Sciatic nerve (tissue), 2 donors: ENCODE results near the gene S100A14. TPM values are rescaled to one million over a fixed set of nuclear protein-coding genes. Genes with fewer than 3 reads are reported as not detected.

Experiments
- ATAC-seq: fragments of 200-7000 bp; cut with Tn5 transposase; one replicate; pipeline ENCODE4 v1.9.1; 2020; ENCODE audit warnings: mild to moderate bottlenecking, moderate library complexity
- DNase-seq: peaks from one replicate; pipeline ENCODE4 v3.0.0-alpha.2; 2020; ENCODE audit warnings: low spot score
- intact Hi-C: fragments of 100-400 bp; cut with DNase I; formaldehyde crosslinking; loops from one replicate; pipeline ENCODE4 v1.14.2; 2022
- total RNA-seq: library from RNA; stranded (reverse); fragmentation: NEBNext Ultra II Directional; extraction: Animal tissue kit (Norgen Biotek cat#: 25700); gene quantifications from one replicate; pipeline ENCODE4 v1.2.1, GENCODE V29; 2021
- donor health status: DM: no; HTN: no; CAD: no.
- donor health status: DM: no; HTN: no; CAD: no.

Gene S100A14
- total RNA-seq, result 0.49 TPM

- ATAC-seq (peak; percentile 34), DNase-seq (no peak)
- intact Hi-C loops, result loop anchor here (5.0 kb wide), 1 partner anchor 39 kb away; no protein-coding TSS in a partner anchor
These were observed at the start of gene S100A14 for GRCh38 chr1:153616144-153616916. Gene S100A14, minus strand, starts transcription at chr1:153616325. Its CDS starts 467 bp downstream, at chr1:153615858.

- DNase-seq (peak; percentile 15), ATAC-seq (no peak)
- intact Hi-C loops, result no loop called here
These were observed 47.1 kb upstream of the S100A14 start for GRCh38 chr1:153663211-153663610.

- ATAC-seq (no peak), DNase-seq (no peak)
- intact Hi-C loops, result no loop called here
These were observed 46.1 kb upstream of the S100A14 start for GRCh38 chr1:153662269-153662668.

GRCh38 chr1:153661111-153661708 lies 45.1 kb upstream of the S100A14 start:
- DNase-seq (no peak), ATAC-seq (no peak)
- intact Hi-C loops, result no loop called here

GRCh38 chr1:153659656-153660055 lies 43.5 kb upstream of the S100A14 start:
- DNase-seq (no peak), ATAC-seq (no peak)
- intact Hi-C loops, result no loop called here

GRCh38 chr1:153659175-153659534 lies 43.0 kb upstream of the S100A14 start:
- no peak for ATAC-seq
- intact Hi-C loops, result no loop called here
- DNase-seq, result no peak

GRCh38 chr1:153658400-153659174 lies 42.5 kb upstream of the S100A14 start, which contains the start of gene SNAPIN:
Gene SNAPIN, plus strand, starts transcription at chr1:153658703. Its CDS starts 41 bp downstream, at chr1:153658744.
- peak; percentile 98 for ATAC-seq
- peak; percentile 95 for DNase-seq
- intact Hi-C loops, result no loop called here

- DNase-seq (no peak), ATAC-seq (no peak)
- intact Hi-C loops, result no loop called here
These were observed 39.2 kb upstream of the S100A14 start for GRCh38 chr1:153655333-153655732.

- intact Hi-C loops, result no loop called here
- no peak for DNase-seq
- ATAC-seq, result no peak
These were observed 36.8 kb upstream of the S100A14 start for GRCh38 chr1:153652805-153653500.

- DNase-seq, result no peak
- no peak for ATAC-seq
- intact Hi-C loops, result no loop called here
These were observed 35.6 kb upstream of the S100A14 start for GRCh38 chr1:153651771-153652170.

- DNase-seq (no peak), ATAC-seq (no peak)
- intact Hi-C loops, result no loop called here
These were observed 33.7 kb upstream of the S100A14 start for GRCh38 chr1:153649863-153650235.

GRCh38 chr1:153649137-153649862 lies 33.2 kb upstream of the S100A14 start:
- no peak for ATAC-seq
- intact Hi-C loops, result no loop called here
- DNase-seq, result no peak

- ATAC-seq, result no peak
- intact Hi-C loops, result no loop called here
- no peak for DNase-seq
These were observed 32.0 kb upstream of the S100A14 start for GRCh38 chr1:153648000-153648643.

GRCh38 chr1:153647346-153647714 lies 31.2 kb upstream of the S100A14 start:
- DNase-seq (no peak), ATAC-seq (peak; percentile 23)
- intact Hi-C loops, result no loop called here

- ATAC-seq (peak; percentile 47), DNase-seq (no peak)
- intact Hi-C loops, result no loop called here
These were observed 30.7 kb upstream of the S100A14 start for GRCh38 chr1:153646672-153647345.

GRCh38 chr1:153643816-153644215 lies 27.7 kb upstream of the S100A14 start:
- ATAC-seq, result no peak
- intact Hi-C loops, result no loop called here

GRCh38 chr1:153643100-153643499 lies 27.0 kb upstream of the S100A14 start:
- intact Hi-C loops, result no loop called here
- ATAC-seq (no peak), DNase-seq (no peak)

More at GRCh38 chr1:153643816-153644215, 27.7 kb upstream of the S100A14 start:
- no peak for DNase-seq

GRCh38 chr1:153642161-153642560 lies 26.0 kb upstream of the S100A14 start:
- ATAC-seq, result no peak
- intact Hi-C loops, result no loop called here
- DNase-seq, result no peak
